ENCODE results near the gene TMEM203.

The TMEM203 gene

GRCh38 chr9:137193771-137194170 lies 11.7 kb downstream of the TMEM203 start:
- no peak for DNase-seq

GRCh38 chr9:137192859-137193258 lies 12.6 kb downstream of the TMEM203 start:
- no peak for DNase-seq

GRCh38 chr9:137192448-137192780 lies 13.0 kb downstream of the TMEM203 start:
- no peak for DNase-seq

- DNase-seq = no peak
These were observed 13.6 kb downstream of the TMEM203 start for GRCh38 chr9:137191691-137192447.

GRCh38 chr9:137191245-137191644 lies 14.2 kb downstream of the TMEM203 start:
- no peak for DNase-seq

- no peak for DNase-seq
These were observed 15.1 kb downstream of the TMEM203 start for GRCh38 chr9:137190315-137190856.

GRCh38 chr9:137189297-137190295 lies 15.9 kb downstream of the TMEM203 start:
- no peak for DNase-seq

- no peak for DNase-seq
These were observed 16.8 kb downstream of the TMEM203 start, which contains the start of the genes ANAPC2 and SSNA1 for GRCh38 chr9:137188490-137189296. Gene ANAPC2 (minus strand): TSS chr9:137188560. CDS start chr9:137188532, 28 bp downstream. Gene SSNA1 (plus strand): TSS chr9:137188676. CDS start chr9:137188727, 51 bp downstream.

- DNase-seq = no peak
These were observed 17.4 kb downstream of the TMEM203 start for GRCh38 chr9:137188086-137188489.

GRCh38 chr9:137187386-137187785 lies 18.1 kb downstream of the TMEM203 start:
- DNase-seq = no peak

- no peak for DNase-seq
These were observed 19.1 kb downstream of the TMEM203 start for GRCh38 chr9:137186385-137186784.

- no peak for DNase-seq
These were observed 19.5 kb downstream of the TMEM203 start for GRCh38 chr9:137185921-137186320.

- DNase-seq = no peak
These were observed 20.4 kb downstream of the TMEM203 start for GRCh38 chr9:137184881-137185660.

GRCh38 chr9:137183980-137184595 lies 21.4 kb downstream of the TMEM203 start:
- DNase-seq = no peak

- DNase-seq = no peak
These were observed 22.6 kb downstream of the TMEM203 start for GRCh38 chr9:137182836-137183235.

GRCh38 chr9:137181680-137182079 lies 23.8 kb downstream of the TMEM203 start:
- no peak for DNase-seq

GRCh38 chr9:137180491-137180890 lies 25.0 kb downstream of the TMEM203 start:
- DNase-seq = no peak

- no peak for DNase-seq
These were observed 25.7 kb downstream of the TMEM203 start for GRCh38 chr9:137179761-137180160.

GRCh38 chr9:137178939-137179630 lies 26.4 kb downstream of the TMEM203 start:
- DNase-seq = no peak

- DNase-seq = no peak
These were observed 27.1 kb downstream of the TMEM203 start for GRCh38 chr9:137178201-137178938.

All from cerebellar nuclear complex (tissue), 1 donor.